Skeletal muscle satellite cell (primary cell): ENCODE measurements around the gene SIGLEC8.
"Not testable (repeated sequence)": the region's sequence is repeated elsewhere in the genome, so short reads cannot be mapped to it uniquely, and the experiment has no call there.

ENCODE experiments used
- H3K27me3 ChIP-seq: 2 replicates; pipeline ENCODE4 v1.7.0; 2013; ENCODE audit warnings: low read length; ENCODE audit not compliant: control insufficient read depth, insufficient read depth
- H3K36me3 ChIP-seq: 2 replicates; pipeline ENCODE4 v1.7.0; 2013; ENCODE audit warnings: mild to moderate bottlenecking, control low read depth, low read length; ENCODE audit not compliant: insufficient read depth
- H3K4me1 ChIP-seq: 2 replicates; pipeline ENCODE4 v1.7.0; 2013; ENCODE audit warnings: low read length; ENCODE audit not compliant: control insufficient read depth, insufficient read depth
- H3K4me2 ChIP-seq: 2 replicates; pipeline ENCODE4 v1.7.0; 2013; ENCODE audit warnings: mild to moderate bottlenecking, low read length
- H3K4me3 ChIP-seq: 2 replicates; pipeline ENCODE4 v1.7.0; 2013; ENCODE audit warnings: low read length
- H3K9ac ChIP-seq: 2 replicates; pipeline ENCODE4 v1.7.0; 2013; ENCODE audit warnings: mild to moderate bottlenecking, low read depth, low read length, moderate library complexity
- H3K9me3 ChIP-seq: replicated peaks from 2 replicates; pipeline ENCODE4 v1.7.0; 2013; ENCODE audit warnings: mild to moderate bottlenecking, control low read depth, low read length

The SIGLEC8 gene

DNA sequence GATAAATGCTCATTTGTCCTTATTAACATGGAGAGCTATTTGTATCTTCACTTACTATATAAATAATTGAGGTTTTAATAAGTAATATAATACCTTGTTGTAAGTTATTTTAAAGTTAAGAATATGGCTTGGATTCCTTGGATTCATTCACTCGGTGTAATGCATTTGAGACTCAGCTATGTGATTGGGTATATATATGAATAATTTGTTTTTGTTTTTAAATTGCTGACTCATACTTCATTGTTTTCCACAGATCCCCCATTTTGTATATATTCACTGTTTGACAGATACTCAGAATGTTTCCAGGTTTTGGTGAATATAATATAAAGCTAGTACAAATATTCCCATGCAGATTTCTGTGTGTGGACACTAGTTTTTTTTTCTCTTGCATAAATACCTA, 13.3 kb upstream of the SIGLEC8 start:
- Histone ChIP-seq H3K9me3 (no peaks in the 10 kb centered on the region), H3K27me3 (no peaks in the 10 kb centered on the region), H3K9ac (no peak overlapping the region), H3K4me3 (no peak overlapping the region), H3K4me1 (no peaks in the 10 kb centered on the region), H3K4me2 (no peak overlapping the region), H3K36me3 (no peaks in the 10 kb centered on the region)

DNA sequence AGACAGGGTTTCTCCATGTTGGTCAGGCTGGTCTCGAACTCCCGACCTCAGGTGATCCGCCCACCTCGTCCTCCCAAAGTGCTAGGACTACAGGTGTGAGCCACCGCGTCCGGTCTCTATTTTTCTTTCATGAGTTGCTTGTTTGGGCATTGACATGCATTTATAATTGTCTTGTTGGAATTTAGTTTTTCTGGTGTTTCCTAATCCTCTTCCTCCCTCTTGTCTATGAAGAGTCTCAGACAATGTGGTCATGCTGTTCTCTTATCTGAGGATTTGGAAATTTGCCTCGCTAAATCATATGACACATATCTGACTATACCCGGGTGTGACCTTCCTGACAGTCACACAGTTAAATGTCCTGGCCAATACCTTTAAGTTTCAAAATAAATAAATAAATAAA, 12.7 kb upstream of the SIGLEC8 start:
- no peaks in the 10 kb centered on the region for H3K4me1 ChIP-seq
- H3K36me3 ChIP-seq, result no peaks in the 10 kb centered on the region
- no peaks in the 10 kb centered on the region for H3K27me3 ChIP-seq
- no peak overlapping the region for H3K4me2 ChIP-seq
- no peak overlapping the region for H3K9ac ChIP-seq
- no peak overlapping the region for H3K4me3 ChIP-seq
- H3K9me3 ChIP-seq, result no peaks in the 10 kb centered on the region

DNA sequence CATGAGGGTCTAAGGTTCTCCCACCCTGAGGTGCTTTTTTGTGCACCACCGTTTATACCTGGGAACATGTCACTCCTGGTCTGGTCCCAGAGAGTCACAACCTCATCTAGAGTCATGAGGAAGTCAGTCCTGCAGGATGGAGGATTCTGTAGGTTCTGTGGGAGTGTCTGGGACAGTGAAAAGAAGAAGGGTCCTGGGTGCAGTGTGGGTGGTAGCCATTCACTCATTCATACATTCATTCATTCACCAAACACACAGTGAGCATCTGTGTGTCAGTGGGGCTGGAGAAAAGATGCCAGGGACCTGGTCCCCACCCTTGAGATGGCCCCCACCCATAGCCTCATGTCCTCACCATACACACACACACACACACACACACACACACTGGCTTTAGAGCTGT, 11.4 kb upstream of the SIGLEC8 start:
- H3K27me3 ChIP-seq, result no peaks in the 10 kb centered on the region
- H3K4me1 ChIP-seq, result no peaks in the 10 kb centered on the region
- H3K4me3 ChIP-seq, result no peak overlapping the region
- H3K9me3 ChIP-seq, result no peaks in the 10 kb centered on the region
- H3K36me3 ChIP-seq, result no peaks in the 10 kb centered on the region
- no peak overlapping the region for H3K4me2 ChIP-seq
- no peak overlapping the region for H3K9ac ChIP-seq

DNA sequence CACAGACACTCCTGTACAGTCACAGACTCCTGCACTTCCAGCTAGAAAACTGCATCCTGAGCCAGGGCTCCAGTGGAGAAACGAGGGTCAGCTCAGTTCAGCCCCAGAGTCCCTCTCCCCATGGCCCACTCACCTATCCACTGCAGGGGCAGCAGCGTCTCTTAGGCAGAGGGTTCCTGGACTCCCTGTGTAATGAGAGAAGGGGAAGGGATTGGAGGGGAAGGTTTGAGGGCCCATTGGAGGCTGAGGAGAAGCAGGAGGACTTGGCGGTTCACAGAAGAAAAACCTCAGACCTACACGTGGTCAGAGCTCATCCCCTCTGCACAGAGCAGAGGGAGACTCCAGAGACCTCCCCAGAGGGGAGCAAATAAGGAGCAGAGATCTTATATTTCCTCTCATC, 10.9 kb upstream of the SIGLEC8 start:
- H3K36me3 ChIP-seq, result no peaks in the 10 kb centered on the region

DNA sequence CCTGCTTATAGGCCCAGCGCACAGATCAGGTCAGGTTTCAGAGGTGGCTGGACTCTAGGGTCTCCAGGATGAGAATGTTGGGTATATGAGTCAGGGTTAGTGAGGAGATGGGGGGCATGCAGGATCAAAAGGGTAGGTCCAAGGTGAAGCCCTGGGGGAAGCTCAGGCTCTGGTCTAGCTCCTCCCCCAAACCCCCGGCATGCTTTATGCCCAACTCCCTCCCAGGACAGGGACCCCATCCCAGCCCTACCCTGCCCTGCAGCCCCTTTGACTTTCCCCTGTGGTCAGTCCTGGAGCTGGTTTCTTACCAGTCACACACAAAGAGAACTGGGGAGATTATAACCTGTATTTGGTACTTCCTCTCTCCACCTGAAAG, 10.3 kb upstream of the SIGLEC8 start:
- no peaks in the 10 kb centered on the region for H3K36me3 ChIP-seq
- H3K4me2 ChIP-seq, result no peak overlapping the region
- H3K4me1 ChIP-seq, result no peaks in the 10 kb centered on the region
- H3K27me3 ChIP-seq, result no peaks in the 10 kb centered on the region
- no peaks in the 10 kb centered on the region for H3K9me3 ChIP-seq
- no peak overlapping the region for H3K9ac ChIP-seq
- H3K4me3 ChIP-seq, result no peak overlapping the region

More for the DNA sequence above, 10.9 kb upstream of the SIGLEC8 start:
- H3K4me2 ChIP-seq, result no peak overlapping the region
- no peak overlapping the region for H3K9ac ChIP-seq
- H3K4me3 ChIP-seq, result no peak overlapping the region
- no peaks in the 10 kb centered on the region for H3K4me1 ChIP-seq
- H3K27me3 ChIP-seq, result no peaks in the 10 kb centered on the region
- H3K9me3 ChIP-seq, result no peaks in the 10 kb centered on the region

DNA sequence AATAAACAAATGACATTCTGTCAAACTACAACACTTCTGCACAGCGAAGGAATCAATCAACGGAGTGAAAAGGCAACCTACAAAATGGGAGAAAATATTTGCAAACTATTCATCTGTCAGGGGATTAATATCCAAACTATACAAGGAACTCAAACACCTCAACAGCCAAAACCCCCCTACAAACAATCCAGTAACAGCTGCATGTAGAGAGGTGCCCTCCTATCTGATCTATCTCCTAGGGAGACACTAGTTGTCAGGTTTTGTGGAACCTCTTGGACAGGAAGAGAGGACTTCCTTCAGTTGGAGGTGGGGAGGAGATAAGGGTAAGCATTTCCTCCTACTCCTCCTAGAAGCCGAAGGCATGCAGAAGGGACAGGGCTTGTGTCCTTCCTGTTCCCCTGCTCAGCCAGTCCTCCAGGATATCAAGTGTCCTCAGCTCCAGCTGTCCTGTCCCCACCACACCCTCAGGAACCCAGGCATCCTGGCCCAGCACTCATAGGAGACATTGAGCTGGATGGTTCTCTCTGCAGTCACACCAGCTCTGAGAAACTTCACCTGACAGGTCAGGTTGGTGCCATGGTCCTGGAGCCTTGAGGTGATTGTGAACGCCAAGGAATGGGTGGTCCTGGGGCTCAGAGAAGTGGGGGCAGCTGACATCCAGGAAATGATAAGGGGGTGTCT, 9.8 kb upstream of the SIGLEC8 start:
- H3K9me3 ChIP-seq, result no peaks in the 10 kb centered on the region
- no peak overlapping the region for H3K4me2 ChIP-seq
- no peaks in the 10 kb centered on the region for H3K36me3 ChIP-seq
- H3K4me1 ChIP-seq, result no peaks in the 10 kb centered on the region
- H3K27me3 ChIP-seq, result no peaks in the 10 kb centered on the region
- no peak overlapping the region for H3K9ac ChIP-seq
- no peak overlapping the region for H3K4me3 ChIP-seq

DNA sequence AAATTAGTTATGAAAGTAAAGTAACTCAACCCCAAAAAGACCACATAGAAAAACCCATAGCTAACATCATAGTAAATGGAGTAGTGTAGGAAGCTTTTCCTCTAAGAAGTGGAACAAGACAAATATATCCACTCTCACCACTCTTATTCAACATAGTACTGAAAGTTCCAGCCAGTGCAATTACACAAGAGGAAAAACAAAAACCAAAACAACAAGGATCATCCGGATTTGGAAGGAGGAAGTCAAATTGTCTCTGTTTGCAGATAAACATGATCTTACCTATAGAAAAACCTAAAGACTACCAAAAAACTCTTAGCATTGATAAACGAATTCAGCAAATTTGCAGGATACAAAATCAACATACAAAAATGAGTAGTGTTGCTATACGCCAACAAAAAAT, 8.5 kb upstream of the SIGLEC8 start:
- no peak overlapping the region for H3K4me2 ChIP-seq
- H3K9ac ChIP-seq, result no peak overlapping the region
- H3K27me3 ChIP-seq, result no peaks in the 10 kb centered on the region
- H3K4me1 ChIP-seq, result no peaks in the 10 kb centered on the region
- H3K4me3 ChIP-seq, result no peak overlapping the region
- no peaks in the 10 kb centered on the region for H3K9me3 ChIP-seq
- H3K36me3 ChIP-seq, result no peaks in the 10 kb centered on the region

DNA sequence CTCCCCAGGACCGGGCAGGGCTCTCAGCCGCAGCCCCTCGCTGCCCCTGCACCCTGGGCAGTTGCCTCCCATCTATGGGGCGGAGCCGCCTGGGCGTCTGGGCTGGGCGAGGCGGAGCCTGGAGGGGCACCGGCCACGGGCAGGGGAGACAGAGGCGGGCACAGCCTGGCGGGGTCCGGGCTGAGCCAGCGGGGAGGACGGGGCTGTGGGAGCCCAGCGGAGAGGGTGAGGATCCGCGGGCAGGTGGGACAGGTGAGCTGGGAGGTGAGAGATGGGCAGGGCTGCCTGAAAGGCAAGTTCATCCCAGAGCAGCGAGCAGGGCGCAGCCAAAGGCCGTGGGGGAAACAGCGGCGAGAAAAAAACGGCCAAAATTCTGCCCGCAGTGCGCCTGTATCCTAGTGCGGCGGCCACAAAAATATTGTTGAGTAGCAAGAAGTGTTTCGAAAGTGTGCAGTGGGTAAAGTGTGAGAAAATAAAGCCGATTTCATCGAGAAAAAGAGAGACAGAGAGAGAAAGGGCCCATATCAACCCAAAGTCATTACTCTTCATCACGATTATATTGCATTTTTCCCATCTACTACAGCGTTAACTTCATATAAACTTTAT, 5.8 kb upstream of the SIGLEC8 start:
- not testable (repeated sequence) for H3K4me1 ChIP-seq, H3K9me3 ChIP-seq, H3K9ac ChIP-seq

DNA sequence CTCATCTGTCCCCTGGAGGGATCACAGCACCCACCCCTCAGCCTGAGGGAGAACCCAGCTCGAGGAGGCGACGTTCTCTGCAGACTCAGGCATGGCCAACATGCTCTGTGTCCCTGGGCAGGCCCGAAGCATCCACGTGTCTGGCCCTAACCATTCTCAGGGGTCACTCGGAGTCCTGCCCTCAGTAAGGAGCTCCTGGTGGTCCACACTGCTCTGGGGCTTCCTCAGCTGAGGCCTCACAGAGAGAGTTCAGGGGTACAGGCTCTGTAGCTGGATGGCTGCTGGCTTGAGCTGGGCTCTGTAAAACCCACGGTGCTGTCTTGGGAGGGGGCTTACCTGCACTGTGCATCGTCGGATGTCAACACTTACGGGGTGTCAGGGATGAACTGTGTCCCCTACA, 4.4 kb upstream of the SIGLEC8 start:
- Histone ChIP-seq H3K4me2 (no peak overlapping the region), H3K4me3 (no peak overlapping the region), H3K9ac (no peak overlapping the region), H3K4me1 (no peaks in the 10 kb centered on the region), H3K36me3 (no peaks in the 10 kb centered on the region), H3K9me3 (no peaks in the 10 kb centered on the region), H3K27me3 (no peaks in the 10 kb centered on the region)

More for the DNA sequence above, 5.8 kb upstream of the SIGLEC8 start:
- H3K36me3 ChIP-seq, H3K4me2 ChIP-seq, H3K4me3 ChIP-seq, H3K27me3 ChIP-seq: not testable (repeated sequence)

DNA sequence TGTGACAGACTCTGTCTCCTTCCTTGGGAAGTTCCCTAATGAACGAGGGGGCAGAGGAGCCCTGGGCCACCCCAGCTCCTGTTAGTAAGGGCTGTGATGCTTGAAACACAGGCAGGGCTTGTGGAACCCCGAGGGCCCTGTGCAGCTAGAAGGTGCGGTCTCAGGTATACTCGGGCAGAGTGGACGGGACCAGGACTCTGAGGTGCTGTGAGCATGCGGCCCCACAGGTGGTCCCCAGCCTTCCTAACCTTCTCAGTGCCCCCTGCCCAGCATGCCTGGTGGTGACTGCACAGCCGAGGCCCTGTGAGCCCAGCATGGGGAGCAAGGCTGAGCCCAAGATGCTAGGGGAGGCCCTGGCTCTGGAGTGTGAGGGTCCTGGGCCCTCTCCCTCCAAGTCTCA, 4.0 kb upstream of the SIGLEC8 start:
- Histone ChIP-seq H3K36me3 (no peaks in the 10 kb centered on the region), H3K4me1 (no peaks in the 10 kb centered on the region), H3K4me2 (no peak overlapping the region), H3K9me3 (no peaks in the 10 kb centered on the region), H3K4me3 (no peak overlapping the region), H3K9ac (no peak overlapping the region), H3K27me3 (no peaks in the 10 kb centered on the region)

DNA sequence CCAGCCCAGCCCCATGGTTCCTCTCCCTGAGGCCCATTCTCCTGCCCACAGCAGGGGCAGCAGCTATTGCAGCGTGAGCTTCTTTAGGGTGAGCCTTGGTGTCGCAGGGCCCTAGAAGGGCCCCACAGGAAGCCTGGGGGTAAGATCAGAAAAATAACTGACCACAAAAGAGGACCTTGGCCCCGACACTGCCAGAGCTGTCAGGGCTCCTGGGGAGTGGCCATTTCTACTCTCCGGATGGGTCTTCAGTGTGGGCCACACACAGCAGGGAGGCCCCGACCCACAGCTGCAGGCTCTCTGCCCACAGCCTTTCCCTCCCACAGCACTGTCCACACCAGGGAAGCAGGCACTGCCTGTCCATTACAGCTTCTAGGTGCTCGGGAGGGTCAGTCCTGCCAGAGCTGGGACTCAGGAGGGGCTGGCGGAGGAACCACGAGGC, 3.5 kb upstream of the SIGLEC8 start:
- H3K36me3 ChIP-seq, result no peaks in the 10 kb centered on the region
- no peak overlapping the region for H3K4me2 ChIP-seq
- H3K9me3 ChIP-seq, result no peaks in the 10 kb centered on the region
- no peaks in the 10 kb centered on the region for H3K4me1 ChIP-seq
- H3K4me3 ChIP-seq, result no peak overlapping the region
- H3K9ac ChIP-seq, result no peak overlapping the region
- no peaks in the 10 kb centered on the region for H3K27me3 ChIP-seq
